WERI-Rb-1 (cell line): ENCODE data around the gene SUOX.

Source experiments
- DNase-seq: peaks from one replicate; pipeline ENCODE4 v3.0.0-alpha.2; 2020
- H3K27ac ChIP-seq: fragments of 250-450 bp; sonication (Bioruptor Pico); 2 replicates; pipeline ENCODE4 v1.5.1; 2020; ENCODE audit warnings: mild to moderate bottlenecking, moderate library complexity
- H3K27me3 ChIP-seq: fragments of 250-450 bp; sonication (Bioruptor Pico); 2 replicates; pipeline ENCODE4 v1.5.1; 2021; ENCODE audit warnings: mild to moderate bottlenecking, low read depth, moderate library complexity; ENCODE audit not compliant: insufficient read depth, severe bottlenecking
- H3K36me3 ChIP-seq: fragments of 250-450 bp; sonication (Bioruptor Pico); 2 replicates; pipeline ENCODE4 v1.5.1; 2020; ENCODE audit warnings: mild to moderate bottlenecking, moderate library complexity
- H3K4me3 ChIP-seq: 2 replicates; pipeline ENCODE4 v1.5.1; 2011; ENCODE audit warnings: low read depth, mild to moderate bottlenecking, control low read depth, low read length
- H3K9me3 ChIP-seq: fragments of 250-450 bp; sonication (Bioruptor Pico); 2 replicates; pipeline ENCODE4 v1.5.1; 2021; ENCODE audit warnings: mild to moderate bottlenecking, moderate library complexity; ENCODE audit not compliant: severe bottlenecking
- TF ChIP-seq, protein P1 (sequence below): IDR thresholded peaks from 2 replicates; pipeline ENCODE4 v1.5.1; 2011; ENCODE audit warnings: low read depth, mild to moderate bottlenecking, control low read depth, inconsistent platforms, low read length

The SUOX gene

DNA sequence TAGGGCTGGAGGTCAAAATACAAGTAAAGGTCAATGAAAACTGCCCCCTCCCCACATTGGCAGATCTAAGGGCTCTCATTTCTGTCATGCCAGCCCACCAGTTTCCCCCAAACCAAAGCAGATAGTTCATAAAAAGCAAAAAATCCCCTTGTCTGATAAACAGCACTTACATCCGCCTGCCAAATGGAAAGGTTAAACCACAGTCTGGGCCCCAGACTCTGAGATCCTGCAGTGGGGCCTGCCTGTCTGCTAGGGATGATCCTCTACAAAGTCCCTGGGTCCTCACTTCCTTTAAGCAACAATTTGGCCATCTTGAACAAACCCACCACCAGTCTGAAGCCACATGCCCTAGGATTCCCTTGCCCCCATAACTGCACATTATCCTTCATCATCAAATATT lies 34.9 kb downstream of the SUOX start:
- TF ChIP-seq, protein P1, sequence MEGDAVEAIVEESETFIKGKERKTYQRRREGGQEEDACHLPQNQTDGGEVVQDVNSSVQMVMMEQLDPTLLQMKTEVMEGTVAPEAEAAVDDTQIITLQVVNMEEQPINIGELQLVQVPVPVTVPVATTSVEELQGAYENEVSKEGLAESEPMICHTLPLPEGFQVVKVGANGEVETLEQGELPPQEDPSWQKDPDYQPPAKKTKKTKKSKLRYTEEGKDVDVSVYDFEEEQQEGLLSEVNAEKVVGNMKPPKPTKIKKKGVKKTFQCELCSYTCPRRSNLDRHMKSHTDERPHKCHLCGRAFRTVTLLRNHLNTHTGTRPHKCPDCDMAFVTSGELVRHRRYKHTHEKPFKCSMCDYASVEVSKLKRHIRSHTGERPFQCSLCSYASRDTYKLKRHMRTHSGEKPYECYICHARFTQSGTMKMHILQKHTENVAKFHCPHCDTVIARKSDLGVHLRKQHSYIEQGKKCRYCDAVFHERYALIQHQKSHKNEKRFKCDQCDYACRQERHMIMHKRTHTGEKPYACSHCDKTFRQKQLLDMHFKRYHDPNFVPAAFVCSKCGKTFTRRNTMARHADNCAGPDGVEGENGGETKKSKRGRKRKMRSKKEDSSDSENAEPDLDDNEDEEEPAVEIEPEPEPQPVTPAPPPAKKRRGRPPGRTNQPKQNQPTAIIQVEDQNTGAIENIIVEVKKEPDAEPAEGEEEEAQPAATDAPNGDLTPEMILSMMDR: no peak
- Histone ChIP-seq H3K27me3 (no peaks in the 10 kb centered on the region), H3K27ac (no peak overlapping the region), H3K9me3 (no peaks in the 10 kb centered on the region), H3K36me3 (peaks cover 46% of the 10 kb centered on the region), H3K4me3 (no peak overlapping the region)
- no peak for DNase-seq

DNA sequence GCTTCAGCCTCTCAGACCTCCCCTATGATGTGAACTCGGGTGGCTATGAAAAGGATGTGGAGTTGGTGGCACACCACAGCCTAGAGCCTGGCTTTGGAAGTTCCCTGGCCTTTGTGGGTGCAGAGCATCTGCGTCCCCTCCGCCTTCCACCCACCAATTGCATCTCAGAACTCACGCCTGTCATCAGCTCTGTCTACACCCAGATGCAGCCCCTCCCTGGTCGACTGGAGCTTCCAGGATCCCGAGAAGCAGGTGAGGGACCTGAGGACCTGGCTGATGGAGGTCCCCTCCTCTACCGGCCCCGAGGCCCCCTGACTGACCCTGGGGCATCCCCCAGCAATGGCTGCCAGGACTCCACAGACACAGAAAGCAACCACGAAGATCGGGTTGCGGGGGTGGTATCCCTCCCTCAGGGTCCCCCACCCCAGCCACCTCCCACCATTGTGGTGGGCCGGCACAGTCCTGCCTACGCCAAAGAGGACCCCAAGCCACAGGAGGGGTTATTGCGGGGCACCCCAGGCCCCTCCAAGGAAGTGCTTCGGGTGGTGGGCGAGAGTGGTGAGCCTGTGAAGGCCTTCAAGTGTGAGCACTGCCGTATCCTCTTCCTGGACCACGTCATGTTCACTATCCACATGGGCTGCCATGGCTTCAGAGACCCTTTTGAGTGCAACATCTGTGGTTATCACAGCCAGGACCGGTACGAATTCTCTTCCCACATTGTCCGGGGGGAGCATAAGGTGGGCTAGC lies 37.7 kb downstream of the SUOX start:
- Histone ChIP-seq H3K9me3 (no peaks in the 10 kb centered on the region), H3K36me3 (peaks cover 32% of the 10 kb centered on the region), H3K27me3 (no peaks in the 10 kb centered on the region), H3K27ac (no peak overlapping the region), H3K4me3 (no peak overlapping the region)
- TF ChIP-seq, protein P1: no peak
- no peak for DNase-seq

DNA sequence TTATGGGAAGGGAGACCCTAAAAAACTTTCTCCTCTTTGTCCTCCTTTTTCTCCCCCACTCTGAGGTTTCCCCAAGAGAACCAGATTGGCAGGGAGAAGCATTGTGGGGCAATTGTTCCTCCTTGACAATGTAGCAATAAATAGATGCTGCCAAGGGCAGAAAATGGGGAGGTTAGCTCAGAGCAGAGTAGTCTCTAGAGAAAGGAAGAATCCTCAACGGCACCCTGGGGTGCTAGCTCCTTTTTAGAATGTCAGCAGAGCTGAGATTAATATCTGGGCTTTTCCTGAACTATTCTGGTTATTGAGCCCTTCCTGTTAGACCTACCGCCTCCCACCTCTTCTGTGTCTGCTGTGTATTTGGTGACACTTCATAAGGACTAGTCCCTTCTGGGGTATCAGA lies 40.1 kb downstream of the SUOX start:
- H3K4me3 ChIP-seq: no peak overlapping the region
- TF ChIP-seq, protein P1: no peak
- no peaks in the 10 kb centered on the region for H3K9me3 ChIP-seq
- H3K27me3 ChIP-seq: no peaks in the 10 kb centered on the region
- peaks cover 33% of the 10 kb centered on the region for H3K36me3 ChIP-seq
- H3K27ac ChIP-seq: no peak overlapping the region
- DNase-seq: no peak

DNA sequence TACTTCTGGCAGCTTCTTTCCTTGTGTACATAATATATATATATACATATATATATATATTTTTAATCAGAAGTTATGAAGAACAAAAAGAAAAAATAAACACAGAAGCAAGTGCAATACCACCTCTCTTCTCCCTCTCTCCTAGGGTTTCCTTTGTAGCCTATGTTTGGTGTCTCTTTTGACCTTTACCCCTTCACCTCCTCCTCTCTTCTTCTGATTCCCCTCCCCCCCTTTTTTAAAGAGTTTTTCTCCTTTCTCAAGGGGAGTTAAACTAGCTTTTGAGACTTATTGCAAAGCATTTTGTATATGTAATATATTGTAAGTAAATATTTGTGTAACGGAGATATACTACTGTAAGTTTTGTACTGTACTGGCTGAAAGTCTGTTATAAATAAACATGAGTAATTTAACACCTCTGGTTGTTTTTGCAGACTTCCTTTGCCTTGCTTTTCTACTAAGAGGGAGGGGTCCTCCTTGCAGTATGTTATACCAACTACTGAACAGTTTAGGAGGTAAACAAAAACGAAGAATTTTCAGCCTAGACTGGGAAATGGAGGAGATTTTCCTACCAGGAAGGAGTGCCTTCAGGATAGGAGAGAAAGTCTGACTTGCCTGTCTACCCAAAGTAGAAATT lies 41.1 kb downstream of the SUOX start:
- Histone ChIP-seq H3K27ac (no peak overlapping the region), H3K9me3 (no peaks in the 10 kb centered on the region), H3K27me3 (no peaks in the 10 kb centered on the region), H3K36me3 (peaks cover 34% of the 10 kb centered on the region), H3K4me3 (no peak overlapping the region)
- TF ChIP-seq, protein P1: no peak
- DNase-seq: no peak

DNA sequence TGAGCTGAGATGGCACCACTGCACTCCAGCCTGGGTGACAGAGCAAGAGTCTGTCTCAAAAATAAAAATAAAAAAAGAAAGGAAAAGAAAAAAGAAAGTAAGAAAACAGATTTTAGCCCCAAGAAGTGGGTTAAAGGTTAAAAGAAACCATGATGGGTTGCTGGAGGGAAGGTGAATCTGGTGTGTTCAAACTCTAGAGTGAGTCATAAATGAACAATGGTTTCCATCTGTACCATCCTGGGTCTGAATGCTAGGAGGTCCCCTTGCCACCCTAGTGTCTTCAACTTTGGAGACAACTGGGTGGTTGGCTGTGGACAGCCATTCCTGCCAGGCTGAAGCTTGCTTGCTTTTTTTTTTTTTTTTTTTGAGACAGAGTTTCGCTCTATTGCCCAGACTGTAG lies 43.1 kb downstream of the SUOX start:
- TF ChIP-seq, protein P1: no peak
- H3K9me3 ChIP-seq: no peaks in the 10 kb centered on the region
- peak overlapping the region; percentile 47; the same call in 1 of the 2 replicates for H3K4me3 ChIP-seq
- H3K36me3 ChIP-seq: peaks cover 39% of the 10 kb centered on the region
- H3K27ac ChIP-seq: peak overlapping the region; percentile 79
- DNase-seq: no peak
- H3K27me3 ChIP-seq: no peaks in the 10 kb centered on the region
